Stomach (tissue), 4 donors: ENCODE data around the gene DLG2.

Source experiments
- EP300 ChIP-seq: sonication (generic); formaldehyde crosslinking; IDR thresholded peaks from one replicate; pipeline ENCODE4 v1.6.1; 2017; ENCODE audit warnings: antibody characterized with exemption
- POLR2A ChIP-seq, 4 donors: fragments of 450-650 bp; IDR thresholded peaks; one replicate each; pipeline ENCODE4 v1.6.1; 2016; ENCODE audit warnings: antibody characterized with exemption in 4 of 4, control low read depth in 2 of 4, mild to moderate bottlenecking in 1 of 4, moderate library complexity in 1 of 4
- TF ChIP-seq, protein P1 (sequence below), 7 experiments: fragments of 450-650 bp in 4 of 7; fragments of 200-600 bp in 3 of 7; sonication (generic) in 3 of 7; IDR thresholded peaks; one replicate each; pipeline ENCODE4 v1.5.1; 2016 to 2019; ENCODE audit warnings: antibody characterized with exemption in 7 of 7, control low read depth in 2 of 7, mild to moderate bottlenecking in 1 of 7

DNA sequence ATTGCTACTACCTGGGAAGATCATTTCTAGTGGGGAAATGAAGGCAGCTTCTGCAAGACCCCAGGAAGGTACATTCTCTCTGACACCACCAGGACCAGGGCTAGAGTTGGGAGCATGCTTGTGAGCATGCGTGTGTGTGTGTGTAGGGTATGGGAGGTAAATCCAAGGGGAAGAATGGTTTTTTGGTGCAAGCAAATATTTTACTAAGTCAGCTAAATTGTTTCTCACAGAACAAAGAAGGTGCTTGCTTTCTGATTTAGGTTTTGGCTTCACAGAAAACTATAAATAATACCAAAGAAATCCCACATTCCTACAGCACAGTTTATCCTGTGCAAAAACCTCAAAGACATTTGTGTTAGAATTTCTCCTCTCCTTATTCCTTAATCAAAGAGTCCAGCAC, 1996.9 kb downstream of the DLG2 start:
- TF ChIP-seq, protein P1, sequence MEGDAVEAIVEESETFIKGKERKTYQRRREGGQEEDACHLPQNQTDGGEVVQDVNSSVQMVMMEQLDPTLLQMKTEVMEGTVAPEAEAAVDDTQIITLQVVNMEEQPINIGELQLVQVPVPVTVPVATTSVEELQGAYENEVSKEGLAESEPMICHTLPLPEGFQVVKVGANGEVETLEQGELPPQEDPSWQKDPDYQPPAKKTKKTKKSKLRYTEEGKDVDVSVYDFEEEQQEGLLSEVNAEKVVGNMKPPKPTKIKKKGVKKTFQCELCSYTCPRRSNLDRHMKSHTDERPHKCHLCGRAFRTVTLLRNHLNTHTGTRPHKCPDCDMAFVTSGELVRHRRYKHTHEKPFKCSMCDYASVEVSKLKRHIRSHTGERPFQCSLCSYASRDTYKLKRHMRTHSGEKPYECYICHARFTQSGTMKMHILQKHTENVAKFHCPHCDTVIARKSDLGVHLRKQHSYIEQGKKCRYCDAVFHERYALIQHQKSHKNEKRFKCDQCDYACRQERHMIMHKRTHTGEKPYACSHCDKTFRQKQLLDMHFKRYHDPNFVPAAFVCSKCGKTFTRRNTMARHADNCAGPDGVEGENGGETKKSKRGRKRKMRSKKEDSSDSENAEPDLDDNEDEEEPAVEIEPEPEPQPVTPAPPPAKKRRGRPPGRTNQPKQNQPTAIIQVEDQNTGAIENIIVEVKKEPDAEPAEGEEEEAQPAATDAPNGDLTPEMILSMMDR (IDR thresholded peaks at IDR 0.05) = no peak
- TF ChIP-seq EP300 (no peak), POLR2A (IDR thresholded peaks at IDR 0.05) (no peak)
